Stimulated activated CD8-positive, alpha-beta memory T cell treated with anti-CD3 and anti-CD28 coated beads, Interleukin-15, amount 100 ng/mL, for 4 hours (primary cell): ENCODE data around the gene CLEC3B.
"Not testable (repeated sequence)": the region's sequence is repeated elsewhere in the genome, so short reads cannot be mapped to it uniquely, and the experiment has no call there.

Experiments used
- DNase-seq, 2 donors: peaks; one replicate each; pipeline ENCODE4 v3.0.0-alpha.2; 2020; ENCODE audit warnings: low read depth in 2 of 2

CLEC3B gene

GRCh38 chr3:45035441-45036301, 9.6 kb downstream of the CLEC3B start:
- no peak for DNase-seq

DNA sequence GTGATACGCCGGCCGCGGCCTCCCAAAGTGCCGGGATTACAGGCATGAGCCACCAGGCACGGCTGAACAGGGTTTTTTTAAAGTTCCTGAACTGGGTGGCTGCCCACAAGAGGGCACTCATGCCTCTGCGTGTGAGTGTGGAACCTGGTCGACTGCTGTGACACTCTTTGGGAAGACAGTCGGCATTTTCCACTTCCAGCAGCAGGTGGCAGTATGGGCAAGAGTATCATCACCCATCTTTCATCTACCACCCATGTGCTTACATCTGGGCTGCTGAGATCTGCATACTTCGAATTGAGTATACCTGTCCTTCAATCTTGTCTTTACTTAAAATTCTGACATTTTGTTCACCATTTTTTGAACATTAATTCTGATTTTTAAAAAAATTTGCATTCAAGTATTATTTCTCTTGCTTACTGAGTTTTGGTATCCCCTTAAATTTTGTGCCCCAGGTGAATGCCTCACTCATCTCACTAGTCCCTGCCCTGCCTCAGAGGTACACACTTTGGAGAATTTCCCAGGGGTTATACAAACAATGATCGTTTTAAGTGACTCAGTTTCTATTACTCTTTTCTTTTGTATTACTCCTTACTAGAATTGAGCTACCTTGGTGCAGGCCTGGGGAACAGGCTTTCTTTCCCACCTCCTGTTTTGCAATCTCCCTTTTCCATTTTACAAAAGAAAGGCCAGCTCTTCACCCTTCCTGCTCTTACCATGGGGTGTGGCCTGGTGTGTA, 11.8 kb downstream of the CLEC3B start:
- peak; percentile 72 to 88 for DNase-seq

DNA sequence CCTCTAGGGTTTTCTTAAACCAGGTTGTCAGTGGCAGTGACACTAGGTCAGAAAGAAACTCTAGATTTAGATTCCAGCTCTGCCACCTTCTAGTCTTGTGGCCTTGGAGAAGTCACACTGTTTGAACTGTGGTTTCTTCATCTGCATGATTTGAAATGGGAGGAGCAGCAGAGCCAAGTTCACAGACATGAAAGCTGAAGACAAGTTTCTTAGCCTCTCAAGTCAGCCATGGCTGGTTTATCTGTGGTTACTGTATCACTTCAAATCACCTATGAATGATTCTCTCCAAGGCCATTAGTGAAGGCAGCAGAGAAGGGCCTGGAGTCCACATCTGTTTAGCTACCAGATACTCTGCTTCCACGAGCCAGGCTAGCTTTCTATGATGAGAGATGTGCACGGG, 15.6 kb downstream of the CLEC3B start:
- DNase-seq = no peak

- no peak for DNase-seq
Observed at GRCh38 chr3:45042162-45042561, 16.1 kb downstream of the CLEC3B start.

DNA sequence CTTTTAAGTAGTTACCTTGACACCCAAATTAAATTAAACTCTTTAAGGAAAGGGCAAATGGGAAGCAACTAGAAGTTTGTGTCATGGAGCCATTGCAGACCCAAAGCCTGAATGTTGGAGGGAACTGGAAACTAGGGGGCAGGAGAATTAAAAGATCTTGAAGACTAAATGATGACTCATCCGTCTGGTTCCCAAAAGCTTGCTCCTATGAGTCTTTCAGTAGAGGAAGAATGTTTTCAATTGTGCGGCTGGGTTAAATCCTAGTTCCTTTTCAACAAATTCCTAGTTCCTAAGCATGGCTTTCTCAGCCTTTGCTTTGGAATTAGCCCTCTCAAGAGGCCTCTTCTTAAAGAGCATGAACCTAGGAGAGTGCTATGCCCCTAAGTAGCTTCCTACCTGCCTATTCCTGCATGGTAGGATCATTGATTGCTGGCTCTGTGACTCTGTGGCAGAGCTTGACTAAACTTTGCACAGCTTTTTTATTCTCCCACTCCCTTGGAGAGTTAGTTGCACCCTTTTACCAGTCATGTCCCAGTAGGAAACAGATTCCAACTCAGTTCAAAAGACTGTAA, 17.7 kb downstream of the CLEC3B start:
- no peak for DNase-seq

DNA sequence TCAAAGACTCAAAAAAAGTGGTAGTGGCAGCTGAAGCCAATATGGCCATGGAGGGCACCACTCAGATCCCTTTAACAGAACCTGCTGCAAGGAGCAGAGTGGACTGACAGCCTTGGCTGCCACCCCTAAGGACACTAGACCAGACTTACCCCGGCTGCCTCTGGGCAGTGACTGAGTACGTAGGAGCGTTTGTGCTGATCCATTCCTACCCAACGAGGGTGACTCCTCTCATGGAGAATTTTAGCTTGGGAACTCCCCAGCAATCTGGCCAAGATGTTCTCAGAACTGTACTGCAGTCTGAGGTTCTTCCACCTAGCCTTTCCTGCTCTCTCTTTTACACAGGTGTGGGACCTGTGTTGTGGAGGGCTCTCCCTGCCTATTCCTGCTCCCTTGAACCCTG, 22.1 kb downstream of the CLEC3B start:
- DNase-seq = no peak

DNA sequence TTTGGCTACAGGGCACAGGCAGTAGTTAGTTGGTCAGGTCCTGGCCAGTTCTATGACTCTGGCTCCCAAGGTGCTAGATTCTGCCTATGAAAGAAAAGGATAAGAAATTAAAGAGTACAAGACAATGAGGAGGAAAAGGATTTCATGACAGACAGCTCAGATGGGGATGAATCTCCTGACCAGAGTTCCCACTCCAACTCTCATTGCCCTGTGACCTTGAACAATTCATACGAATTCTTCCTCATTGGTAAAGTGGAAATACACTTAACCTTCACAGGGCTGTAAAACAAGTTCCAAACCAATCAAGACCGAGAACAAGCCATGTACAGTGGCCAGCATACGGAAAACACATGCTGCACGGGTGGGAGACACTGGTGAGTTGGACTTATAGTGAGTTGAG, 23.7 kb downstream of the CLEC3B start:
- DNase-seq = no peak

DNA sequence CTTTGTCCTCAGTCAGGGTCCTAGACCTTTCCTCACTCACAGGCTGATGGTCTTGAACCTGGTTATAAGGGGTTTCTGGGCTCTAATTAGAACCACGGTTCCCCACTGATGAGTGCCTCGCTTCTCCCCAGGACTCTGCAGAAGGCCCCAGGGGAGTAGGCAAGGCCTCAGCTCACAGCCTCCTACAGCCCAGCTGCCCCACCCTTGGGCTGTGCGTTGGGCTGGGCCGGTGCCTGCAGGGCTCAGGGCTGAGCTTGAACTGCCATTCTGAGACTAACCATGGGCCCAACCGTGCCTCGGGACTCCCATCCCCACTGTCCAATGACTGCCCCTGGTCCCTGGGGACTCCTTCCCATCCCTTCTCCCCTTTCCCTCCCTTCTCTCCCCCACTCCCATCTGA, 25.6 kb downstream of the CLEC3B start:
- DNase-seq = no peak

DNA sequence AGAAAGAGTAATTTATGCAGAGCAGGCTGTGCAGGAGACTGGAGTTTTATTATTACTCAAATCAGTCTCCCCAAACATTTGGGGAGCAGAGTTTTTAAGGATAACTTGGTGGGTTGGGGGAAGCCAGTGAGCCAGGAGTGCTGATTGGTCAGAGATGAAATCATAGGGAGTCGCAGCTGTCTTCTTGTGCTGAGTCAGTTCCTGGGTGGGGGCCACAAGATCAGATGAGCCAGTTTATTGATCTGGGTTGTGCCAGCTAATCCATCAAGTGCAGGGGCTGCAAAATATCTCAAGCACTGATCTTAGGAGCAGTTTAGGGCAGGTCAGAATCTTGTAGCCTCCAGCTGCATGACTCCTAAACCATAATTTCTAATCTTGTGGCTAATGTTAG, 27.7 kb downstream of the CLEC3B start:
- DNase-seq = not testable (repeated sequence)

DNA sequence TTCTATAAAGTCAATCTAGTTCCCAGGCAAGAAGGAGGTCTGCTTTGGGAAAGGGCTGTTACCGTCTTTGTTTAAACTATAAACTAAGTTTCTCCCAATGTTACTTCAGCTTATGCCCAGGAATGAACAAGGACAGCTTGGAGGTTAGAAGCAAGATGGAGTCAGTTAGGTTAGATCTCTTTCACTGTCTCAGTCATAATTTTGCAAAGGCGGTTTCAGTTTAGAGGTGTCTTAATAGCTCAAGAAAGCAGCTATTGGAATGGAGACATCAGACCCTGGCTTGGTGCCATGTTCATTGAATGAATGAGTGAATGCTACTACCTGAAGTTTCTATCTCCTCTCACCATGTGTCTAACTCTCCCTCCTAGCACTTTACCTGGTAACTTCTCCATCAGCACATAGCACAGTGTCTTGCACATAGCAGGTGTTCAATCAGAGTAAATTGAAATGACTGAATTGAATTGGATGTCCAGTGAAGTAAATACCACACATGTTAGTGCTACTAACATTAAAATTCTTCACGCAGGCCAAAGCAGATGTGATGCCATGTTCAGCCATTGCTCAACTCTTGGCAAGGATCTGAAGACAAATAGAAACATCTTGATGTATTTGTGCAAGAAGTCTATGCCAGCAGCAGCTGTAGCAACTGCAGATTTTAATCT, 28.2 kb downstream of the CLEC3B start:
- DNase-seq = no peak

- DNase-seq = no peak
Observed at GRCh38 chr3:45055032-45055410, 28.9 kb downstream of the CLEC3B start.

DNA sequence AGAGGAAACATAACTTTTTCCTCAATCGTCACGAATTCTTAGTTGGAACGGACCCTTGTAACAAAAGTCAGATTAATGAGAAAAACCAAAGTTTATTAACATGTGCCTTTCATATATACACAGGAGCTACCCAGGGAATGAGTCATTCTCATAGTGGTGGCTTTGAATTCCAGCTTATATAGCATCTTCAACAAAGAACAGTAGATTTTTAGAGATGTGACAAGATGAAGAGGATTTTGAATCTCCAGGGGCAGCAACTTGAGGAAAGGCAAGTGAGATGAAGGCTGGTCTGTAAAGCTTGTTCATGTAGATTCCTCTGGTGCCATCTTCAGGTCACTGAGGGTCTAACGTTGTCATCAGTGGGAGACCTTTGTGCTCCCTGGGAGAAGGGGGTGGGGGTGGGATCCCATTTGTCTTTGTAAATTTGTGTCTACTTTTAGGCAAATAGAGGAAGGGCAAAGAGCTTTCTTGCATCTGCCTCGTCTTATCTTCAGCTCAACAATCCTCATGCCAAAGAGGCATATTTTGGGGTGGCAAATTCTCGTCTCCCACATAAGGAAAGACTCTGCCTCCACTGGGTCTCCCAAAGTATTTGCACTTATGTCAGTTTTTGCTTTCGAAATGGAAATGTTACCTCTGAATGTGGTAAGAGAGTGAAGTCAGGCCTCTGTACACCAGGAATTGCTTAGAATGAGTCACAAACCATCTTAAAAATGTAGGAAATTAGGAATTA, 29.5 kb downstream of the CLEC3B start:
- DNase-seq = no peak

- no peak for DNase-seq
Observed at GRCh38 chr3:45056608-45057301, 30.7 kb downstream of the CLEC3B start.

GRCh38 chr3:45057557-45057956, 31.5 kb downstream of the CLEC3B start:
- no peak for DNase-seq

GRCh38 chr3:45059132-45059531, 33.0 kb downstream of the CLEC3B start:
- DNase-seq = no peak

- no peak for DNase-seq
Observed at GRCh38 chr3:45060165-45060892, 34.2 kb downstream of the CLEC3B start.

- no peak for DNase-seq
Observed at GRCh38 chr3:45062697-45063070, 36.6 kb downstream of the CLEC3B start.

DNA sequence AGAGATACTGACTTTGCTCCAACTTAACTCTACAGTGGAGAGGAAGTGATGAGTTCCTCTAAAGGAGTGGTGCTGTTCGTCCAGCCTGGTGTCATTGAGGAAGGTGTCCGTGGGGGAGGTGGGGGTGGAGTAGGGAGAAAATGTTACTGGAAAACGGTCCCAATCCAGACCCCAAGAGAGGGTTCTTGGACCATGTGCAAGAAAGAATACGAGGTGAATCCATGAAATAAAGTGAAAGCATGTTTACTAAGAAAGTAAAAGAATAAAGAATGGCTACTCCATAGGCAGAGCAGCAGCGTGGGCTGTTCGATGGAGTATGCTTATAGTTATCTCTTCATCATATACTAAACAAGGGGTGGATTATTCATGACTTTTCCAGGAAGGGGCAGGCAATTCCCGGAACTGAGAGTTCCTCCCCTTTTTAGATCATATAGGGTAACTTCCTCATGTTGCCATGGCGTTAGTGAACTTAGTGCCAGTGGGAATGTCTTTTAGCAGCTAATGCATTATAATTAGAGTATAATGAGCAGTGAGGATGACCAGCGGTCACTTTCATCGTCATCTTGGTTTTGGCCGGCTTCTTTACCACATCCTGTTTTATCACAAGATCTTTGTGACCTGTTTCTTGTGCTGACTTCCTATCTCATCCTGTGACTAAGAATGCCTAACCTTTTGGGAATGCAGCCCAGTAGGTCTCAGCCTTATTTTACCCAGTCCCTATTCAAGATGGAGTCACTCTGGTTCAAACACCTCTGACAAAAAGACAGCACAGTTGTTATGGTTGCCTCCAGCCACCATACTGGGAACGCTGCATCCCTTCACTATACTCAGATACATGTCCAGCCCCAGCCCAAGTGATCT, 38.6 kb downstream of the CLEC3B start:
- DNase-seq = peak in 1 of 2 donors; percentile 46

GRCh38 chr3:45065373-45065720, 39.2 kb downstream of the CLEC3B start:
- DNase-seq = no peak
